ENCODE data around the gene ARHGEF35.
"Not testable (repeated sequence)": the region's sequence is repeated elsewhere in the genome, so short reads cannot be mapped to it uniquely, and the experiment has no call there.

The ARHGEF35 gene

GRCh38 chr7:144178380-144179164 is 17.1 kb downstream of the ARHGEF35 start:
- DNase-seq (ENCODE audit: low read depth) = not testable (repeated sequence)

- no peak for DNase-seq (ENCODE audit: low read depth)
Measured at GRCh38 chr7:144174613-144175012, 21.0 kb downstream of the ARHGEF35 start.

- DNase-seq (ENCODE audit: low read depth) = not testable (repeated sequence)
Measured at GRCh38 chr7:144171594-144172350, 23.9 kb downstream of the ARHGEF35 start.

- no peak for DNase-seq (ENCODE audit: low read depth)
Measured at GRCh38 chr7:144164784-144165183, 30.8 kb downstream of the ARHGEF35 start.

- no peak for DNase-seq (ENCODE audit: low read depth)
Measured at GRCh38 chr7:144158861-144159260, 36.8 kb downstream of the ARHGEF35 start.

GRCh38 chr7:144148224-144148827 is 47.3 kb downstream of the ARHGEF35 start:
- no peak for DNase-seq (ENCODE audit: low read depth)

- no peak for DNase-seq (ENCODE audit: low read depth)
Measured at GRCh38 chr7:144144426-144144825, 51.2 kb downstream of the ARHGEF35 start.

- DNase-seq (ENCODE audit: low read depth) = no peak
Measured at GRCh38 chr7:144142187-144142586, 53.4 kb downstream of the ARHGEF35 start.

GRCh38 chr7:144137501-144137900 is 58.1 kb downstream of the ARHGEF35 start:
- DNase-seq (ENCODE audit: low read depth) = no peak
